HG03066 (cell line): ENCODE measurements around the gene HEATR1.
"Not testable (repeated sequence)": the region's sequence is repeated elsewhere in the genome, so short reads cannot be mapped to it uniquely, and the experiment has no call there.

Source experiments
- ATAC-seq: cut with Tn5 transposase; IDR thresholded peaks from one replicate; pipeline ENCODE4 v1.9.1; 2021; ENCODE audit warnings: low read depth; ENCODE audit not compliant: unreplicated experiment

The HEATR1 gene

DNA sequence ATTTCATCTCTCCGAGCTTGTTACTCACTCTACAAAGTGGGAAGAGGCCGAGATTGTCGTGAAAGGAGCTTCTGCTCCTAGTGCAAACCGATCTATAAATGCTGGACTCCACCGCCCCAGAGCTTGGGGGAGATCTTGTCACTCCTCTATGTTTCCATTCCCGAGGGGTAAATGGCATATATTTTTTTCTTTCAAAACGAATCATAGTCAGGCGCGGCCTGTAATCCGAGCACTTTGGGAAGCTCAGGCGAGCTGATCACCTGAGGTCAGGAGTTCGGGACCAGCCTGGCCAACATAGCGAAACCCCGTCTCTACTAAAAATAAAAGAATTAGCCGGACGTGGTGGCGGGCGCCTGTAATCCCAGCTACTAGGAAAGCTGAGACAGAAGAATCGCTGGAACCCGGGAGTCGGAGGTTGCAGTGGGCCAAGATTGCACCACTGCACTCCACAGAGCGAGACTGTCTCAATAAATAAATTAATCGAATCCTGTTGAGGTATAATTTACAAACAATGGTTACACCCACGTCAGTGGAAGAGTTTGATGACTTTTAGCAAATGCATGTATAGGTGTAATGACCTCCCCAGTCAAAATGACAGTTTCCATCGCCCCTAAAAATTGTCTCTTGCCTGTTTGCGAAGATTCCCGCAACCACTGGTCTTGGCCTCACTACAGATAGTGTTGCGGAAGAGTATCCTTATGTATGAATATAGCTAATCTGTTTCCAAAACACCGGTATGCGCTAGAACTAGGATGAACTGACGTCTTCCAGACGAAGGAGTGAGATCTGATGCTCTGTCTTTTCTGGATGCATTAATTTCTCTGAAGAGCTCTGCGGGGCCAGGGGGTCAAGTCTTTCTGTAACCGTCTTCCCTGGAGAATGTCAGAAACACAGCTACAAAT is 840 bp upstream of the HEATR1 start:
- ATAC-seq: no peak

DNA sequence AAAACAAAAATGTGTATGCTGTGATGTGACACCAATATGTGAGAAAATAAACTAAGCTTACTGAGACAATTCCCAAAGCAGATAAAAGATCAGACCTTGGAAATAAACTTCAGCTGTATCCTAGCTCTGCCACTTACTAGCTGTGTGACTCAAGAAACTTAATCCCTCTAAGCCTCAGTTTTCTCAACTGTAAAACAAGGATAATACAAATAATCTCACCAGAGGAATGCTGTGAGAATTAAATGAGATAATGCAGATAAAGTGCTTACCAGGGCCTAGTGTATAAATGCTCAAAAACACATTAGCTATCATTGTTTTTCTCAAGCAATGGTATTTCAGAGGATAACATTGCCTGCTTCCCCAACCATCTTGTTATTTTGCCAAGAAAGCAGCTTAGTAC is 2.1 kb downstream of the HEATR1 start:
- ATAC-seq: no peak

DNA sequence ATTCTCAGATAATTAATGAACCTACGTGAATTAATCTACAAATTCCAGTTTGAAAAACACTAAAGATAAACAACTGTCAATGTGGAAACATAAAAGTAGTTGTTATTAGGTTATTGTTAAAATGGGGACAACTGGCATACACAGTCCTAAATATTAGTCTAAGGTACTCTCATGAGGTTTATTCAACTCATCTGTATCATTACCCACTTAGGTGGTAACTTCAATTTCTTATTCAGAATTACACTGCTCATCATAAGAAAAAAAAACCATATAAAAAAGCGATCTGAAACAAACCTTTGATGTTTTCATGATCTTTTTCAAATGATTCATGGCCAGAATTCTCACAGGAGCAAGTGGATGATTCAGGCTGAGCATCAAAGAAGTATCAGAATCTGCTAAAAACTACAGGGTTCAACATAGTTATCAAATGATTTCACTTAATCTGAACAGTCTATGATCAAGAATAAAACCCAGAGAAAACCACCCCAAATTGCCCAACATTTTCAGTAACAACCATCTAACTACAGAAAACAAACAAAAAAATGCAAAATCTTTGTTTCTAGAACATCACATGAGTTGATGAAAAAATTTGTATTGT is 13.7 kb downstream of the HEATR1 start:
- ATAC-seq: no peak

DNA sequence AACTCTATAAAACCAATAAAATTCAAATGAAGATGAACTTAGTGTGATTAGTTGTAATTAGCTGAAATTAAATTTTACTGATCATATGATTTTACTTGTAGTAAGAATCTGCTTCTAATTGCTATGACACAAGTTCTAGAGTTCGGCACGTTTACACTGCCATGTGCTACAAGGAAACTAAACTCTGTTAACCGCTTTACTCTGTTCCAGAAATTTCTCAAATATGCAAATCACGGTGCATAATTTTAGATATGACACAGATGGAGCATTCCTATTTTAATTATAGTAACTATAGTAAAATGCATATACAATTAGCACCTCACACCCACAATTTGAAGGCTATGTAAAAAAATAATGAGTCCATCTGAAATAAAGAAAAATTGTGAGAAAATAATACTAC is 14.8 kb downstream of the HEATR1 start:
- no peak for ATAC-seq

DNA sequence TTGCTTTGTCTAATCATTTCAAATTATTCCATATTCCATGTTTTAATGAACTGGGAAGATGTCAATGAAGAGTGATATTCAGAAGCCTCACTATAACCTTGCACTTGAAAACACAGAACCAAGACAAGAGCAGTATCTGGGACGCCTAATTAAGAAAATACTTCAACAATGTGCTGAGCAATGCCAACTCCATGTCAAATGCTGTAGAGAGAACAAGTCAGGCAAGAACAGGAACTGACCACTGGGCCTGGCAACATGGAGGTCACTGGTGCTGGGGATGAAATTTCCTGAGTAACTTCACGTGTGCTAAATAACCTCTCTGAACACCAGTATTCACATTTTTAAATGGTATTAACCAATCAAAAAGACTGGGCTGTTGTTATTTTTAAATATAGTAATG is 22.8 kb downstream of the HEATR1 start:
- no peak for ATAC-seq

DNA sequence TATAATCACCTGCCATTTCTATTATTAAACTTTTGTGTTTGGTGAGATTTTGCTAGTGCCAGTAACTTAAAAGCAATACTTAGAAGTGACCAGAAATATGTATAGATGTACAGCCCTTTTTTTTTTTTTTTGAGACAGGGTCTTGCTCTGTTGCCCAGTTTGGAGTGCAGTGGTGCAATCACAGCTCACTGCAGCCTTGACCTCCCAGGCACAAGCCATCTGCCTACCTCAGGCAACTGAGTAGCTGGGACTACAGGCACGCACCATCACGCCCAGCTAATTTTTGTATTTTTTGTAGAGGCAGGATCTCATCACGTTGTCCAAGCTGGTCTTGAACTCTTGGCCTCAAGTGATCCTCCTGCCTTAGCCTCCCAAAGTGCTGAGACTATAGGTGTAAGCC is 23.9 kb downstream of the HEATR1 start:
- ATAC-seq: not testable (repeated sequence)

DNA sequence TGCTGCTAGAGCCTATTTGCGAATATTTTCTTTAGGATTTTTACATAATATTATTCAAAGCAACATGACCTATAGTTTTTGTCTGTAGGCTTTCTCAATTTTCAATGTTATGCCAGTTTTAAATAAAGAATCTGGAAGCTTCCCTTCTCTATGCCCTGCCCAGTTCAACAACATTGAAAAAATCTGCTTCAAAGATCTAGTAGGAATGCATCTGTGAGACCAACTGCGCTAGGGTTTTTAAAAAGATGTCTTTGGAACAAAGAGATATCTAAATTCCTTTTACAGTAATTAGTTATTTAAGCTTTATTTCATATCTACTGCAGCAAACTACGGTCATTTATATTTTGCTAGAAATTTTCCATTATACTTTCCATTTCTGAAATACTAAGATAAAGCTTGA is 25.7 kb downstream of the HEATR1 start:
- no peak for ATAC-seq

DNA sequence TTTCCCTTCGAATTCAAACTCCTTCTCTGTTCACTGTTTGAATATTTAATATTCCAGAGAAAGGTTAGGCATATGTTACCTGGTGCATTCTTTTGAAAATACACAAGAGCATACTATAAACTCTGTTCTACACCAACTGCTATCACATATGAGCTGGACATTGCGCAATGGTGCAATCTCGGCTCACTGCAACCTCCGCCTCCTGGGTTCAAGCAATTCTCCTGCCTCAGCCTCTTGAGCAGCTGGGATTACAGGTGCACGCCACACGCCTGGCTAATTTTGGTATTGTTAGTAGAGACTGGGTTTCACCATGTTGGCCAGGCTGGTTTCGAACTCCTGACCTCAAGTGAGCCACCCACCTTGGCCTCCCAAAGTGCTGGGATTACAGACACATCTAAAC is 27.3 kb downstream of the HEATR1 start:
- not testable (repeated sequence) for ATAC-seq

DNA sequence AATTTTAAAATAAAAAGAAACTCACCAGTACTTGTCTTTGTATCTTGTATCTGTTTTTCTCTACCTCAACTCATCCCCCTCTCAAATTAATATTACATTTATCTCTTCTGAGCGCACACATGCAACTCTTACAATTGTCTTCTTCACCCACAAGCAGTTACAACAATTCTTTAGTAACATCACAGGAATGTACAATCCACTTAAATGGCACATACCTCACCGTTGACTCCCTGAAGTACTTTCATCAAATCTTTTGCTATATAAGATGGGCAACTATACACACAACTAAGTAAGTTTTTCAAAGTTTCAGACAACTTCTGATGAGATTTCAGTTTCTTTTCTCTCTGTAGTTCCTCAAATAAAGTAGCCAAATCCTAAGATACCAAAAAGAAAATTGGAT is 28.3 kb downstream of the HEATR1 start:
- ATAC-seq: no peak

DNA sequence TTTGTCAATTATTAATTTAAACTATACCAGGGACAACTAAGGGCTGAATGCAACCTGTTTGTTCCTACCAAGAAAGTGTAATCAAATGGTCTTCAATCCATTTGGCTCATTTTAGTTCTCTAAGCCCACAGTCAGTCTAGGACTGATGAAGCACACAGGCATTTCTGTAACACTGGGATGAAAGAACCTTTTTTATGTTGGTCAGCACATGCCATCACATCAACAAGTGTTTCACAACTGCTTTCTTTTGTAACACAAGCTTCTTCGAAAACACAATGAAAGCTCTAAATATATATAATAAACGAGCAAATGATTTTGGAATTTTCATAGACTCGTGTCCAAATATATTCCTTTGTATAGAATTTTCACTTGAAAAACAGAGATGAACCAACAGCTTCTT is 28.8 kb downstream of the HEATR1 start:
- no peak for ATAC-seq

DNA sequence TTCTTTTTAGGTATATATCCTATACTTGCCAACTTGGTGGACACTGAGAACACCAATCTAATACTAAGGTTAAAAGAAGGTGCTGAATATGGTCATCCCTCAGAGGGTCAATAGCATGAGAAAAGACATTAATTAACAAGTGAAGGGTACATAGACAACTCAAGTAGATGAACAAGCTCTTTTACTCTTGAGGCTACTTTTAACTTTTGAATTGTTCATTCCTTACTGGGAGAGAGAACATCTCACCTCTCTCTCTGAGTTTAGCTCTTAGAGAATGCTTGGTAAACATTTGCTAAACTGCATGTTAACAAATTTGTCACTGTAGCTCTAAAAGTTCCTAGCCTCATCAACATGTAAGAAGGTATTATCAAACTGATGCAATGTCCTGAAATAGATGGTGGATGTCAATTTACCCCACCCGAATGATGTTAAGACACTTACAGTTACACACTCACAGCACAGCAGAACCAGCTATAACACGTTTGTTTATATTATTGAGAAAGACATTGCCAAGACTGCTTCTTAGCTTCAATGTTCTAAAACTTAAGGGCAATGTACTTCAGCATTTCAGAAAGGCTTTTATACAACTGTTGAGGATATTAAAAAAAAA is 35.9 kb downstream of the HEATR1 start:
- ATAC-seq: no peak

DNA sequence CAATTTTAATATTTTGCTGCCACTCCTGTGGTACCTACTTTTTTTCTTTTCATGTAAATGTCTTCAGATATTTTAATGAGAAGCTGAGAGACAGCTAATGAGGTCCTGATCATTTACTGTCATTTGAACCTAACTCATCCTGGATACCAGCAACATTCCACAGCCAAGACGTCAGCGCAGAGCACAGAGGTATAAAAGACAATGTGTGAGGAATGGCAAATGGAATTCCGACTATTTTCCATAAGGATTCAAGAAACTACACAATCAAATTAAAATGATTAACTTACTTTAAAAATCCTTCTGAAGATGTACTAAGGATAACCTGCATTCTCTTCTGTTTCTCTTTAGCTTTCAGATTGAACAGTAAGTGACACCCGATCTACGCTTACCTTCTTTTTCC is 38.8 kb downstream of the HEATR1 start:
- no peak for ATAC-seq

DNA sequence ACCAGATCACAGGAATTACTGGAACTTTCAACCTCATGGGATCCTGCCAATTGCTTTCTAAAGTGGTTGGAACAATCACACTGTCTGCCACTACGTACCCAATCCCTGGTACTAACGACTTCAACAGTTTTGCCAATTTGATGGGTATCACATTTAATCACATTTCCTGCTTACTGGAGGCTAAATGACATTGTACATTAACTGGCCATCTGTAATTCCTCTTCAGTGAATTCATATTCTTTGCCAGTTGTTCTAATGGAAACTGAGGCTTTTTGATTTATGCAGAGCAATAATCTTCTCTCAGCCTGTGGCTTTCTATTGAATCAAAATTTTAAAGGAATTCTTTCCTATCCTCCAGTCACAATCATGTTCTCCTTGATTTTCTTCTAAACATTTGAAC is 42.3 kb downstream of the HEATR1 start:
- no peak for ATAC-seq

DNA sequence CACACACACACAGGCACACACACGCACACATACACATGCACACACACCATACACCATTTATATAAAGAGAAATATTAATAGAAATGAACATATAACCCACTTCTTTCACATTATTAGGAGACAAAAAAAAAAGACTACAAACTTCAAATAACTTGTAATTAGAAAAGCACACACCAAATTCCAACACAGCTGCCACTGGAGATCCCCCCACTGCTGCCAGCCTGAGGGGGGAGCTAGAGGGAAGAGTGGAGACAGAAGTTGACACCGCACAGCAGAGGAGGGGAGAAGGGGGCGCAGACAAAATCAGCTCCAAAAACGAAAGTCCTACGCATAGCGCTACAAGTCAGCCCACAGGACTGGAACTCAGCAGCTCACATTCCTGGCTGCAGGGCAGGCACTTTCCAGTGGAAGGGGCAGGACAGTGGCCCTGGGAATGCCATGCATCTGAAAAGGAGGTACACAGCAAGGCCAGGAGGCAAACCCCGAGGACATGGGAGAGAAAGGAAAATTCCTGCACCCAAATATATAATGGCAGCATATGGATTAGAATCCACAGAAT is 44.0 kb downstream of the HEATR1 start:
- ATAC-seq: no peak

DNA sequence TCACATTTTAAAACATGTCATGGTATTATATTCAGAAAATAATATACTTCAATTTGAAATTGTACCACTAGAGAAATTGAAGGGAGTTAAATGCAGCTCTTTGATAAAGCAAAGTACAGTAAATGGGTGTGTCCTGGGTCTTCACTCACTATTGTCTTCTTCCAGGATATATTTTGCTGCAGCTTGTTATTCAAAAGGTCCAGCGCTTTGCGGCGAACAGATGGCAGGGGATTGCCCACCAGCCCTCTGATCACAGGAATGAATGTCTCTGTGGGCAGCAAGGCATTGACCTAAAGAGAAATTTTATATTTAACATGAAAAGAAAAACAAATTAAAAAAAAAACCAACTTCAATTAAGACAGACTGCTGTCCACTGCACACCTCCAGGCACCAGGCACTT is 45.5 kb downstream of the HEATR1 start:
- ATAC-seq: no peak

DNA sequence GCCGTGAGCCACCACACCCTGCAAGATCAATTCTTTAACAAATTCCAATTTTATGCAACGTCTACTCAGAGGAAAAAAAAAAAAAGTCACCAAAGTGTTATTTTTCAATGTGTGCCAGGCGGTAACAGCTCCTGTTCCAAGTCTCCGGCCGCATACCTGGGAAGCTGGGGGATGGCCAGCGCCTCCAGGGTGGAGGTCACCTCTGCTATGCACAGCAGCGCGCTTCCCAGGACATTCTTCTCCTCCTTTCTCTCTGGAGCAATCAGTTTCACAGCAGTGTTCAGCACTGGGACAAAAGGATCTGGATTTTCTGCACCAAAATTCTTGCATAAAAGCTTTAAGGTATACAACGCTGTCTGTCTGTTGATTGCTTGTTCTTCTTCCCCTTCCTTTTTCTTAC is 46.2 kb downstream of the HEATR1 start:
- ATAC-seq: no peak

DNA sequence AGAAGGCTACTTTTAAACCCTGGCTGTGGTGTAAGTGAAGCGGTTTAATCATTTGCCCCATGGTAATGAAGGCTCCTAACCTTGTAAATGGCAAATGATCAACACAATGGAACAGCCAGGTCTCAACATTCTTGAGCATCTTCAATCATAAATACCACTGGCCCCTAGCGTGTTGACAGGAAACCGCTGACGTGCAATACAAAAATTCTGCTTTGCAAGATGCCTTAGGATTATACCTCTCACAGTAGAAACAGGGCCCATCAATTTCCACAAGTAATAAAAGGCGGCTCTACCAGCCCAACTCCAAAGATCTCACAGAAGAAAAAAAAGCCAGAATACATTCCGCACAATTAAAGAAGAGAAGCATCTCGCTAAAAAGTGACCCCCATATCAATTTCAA is 47.7 kb downstream of the HEATR1 start:
- no peak for ATAC-seq

DNA sequence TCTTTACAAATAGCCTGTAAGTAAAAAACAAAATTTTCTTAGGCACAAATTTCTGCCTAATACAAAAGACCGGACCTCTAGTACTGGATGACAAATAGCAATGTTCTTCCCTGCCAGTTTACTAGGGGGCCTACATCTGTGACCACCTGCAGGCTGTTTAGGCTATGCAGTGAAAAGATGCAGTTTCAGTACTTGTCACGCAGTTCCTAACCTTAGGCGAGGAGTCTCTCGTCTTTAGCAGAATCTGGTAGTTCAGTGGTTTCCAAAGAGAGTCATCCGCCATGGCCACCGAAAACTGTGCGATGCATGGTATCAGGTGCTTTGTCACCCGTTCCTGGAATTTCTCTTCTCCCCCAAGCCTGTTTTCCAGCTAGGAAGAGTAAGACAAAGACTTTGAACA is 50.9 kb downstream of the HEATR1 start:
- no peak for ATAC-seq

DNA sequence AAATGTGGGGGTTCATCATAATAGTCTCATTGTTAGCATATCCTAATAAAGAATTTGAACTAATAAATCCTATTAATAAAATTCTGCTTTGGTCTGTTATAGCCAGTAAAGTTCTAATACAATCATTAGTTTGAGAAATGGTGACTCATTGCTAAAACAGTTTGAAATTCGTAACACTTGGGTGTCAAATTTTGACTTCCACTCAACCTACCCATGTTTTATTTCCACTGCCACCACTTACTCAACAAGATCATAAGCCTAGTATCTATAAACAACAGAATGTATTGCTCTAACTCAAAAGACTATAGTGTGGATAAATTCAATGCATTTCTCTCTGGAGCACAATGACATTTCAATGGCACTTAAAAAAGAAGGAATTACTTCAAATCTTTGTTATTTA is 51.4 kb downstream of the HEATR1 start:
- no peak for ATAC-seq

DNA sequence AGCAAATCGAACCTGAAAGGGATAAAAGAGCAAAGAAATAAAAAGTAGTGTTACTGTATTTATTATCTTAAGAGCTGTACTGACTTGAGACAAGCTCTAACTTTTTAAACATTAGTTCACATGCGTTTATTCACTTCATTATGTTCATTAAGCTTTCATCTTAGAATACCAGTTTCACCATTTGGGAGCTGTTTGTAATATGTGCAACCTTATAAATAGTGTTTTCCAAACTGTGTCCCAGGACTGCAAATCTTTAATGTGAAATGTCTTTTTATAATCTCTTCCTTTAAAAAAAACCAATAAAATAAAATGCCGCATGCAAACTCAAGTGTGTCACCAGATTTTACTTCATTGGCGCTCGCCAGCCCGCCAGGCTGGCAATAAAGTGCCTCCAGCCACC is 52.2 kb downstream of the HEATR1 start:
- ATAC-seq: no peak

DNA sequence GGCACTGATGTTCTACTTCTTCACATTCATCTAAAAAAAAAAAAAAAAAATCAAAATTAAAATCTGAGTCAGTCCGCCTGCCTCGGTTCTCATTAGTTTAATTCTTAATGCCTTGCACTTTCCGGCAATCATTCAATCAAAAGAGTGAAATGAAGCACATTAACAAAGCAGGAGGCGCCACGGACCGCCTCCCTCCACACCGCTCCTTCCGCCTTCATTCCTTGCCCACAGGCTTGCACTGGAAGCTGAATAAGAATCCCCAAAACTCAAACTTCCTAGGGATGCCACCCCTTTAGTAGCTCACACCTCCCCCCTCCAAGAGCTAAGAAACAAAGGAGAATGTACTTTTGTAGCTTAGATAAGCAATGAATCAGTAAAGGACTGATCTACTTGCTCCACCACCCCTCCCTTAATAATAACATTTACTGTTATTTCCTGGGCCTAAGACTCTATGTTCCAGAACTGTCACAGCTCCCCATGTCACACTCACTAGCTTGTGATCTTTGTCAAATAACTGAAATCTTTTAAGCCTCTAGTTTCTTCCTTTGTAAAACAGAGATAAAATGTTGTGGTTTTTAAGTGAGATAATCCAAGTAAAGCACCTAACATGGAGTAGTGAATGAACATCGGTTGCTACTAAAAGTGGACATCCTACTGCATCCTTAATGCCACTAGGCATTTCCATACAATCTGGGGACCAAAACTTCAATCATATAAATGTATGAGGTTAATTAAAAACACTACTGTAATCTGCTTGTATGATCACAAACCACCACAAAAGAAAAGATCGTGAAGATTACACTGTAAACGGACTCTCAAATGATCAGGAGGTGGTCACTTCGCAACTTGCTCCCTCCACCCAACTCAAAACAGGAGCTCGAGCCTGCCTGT is 53.1 kb downstream of the HEATR1 start:
- no peak for ATAC-seq
